Neural progenitor cell (in vitro differentiated cells): ENCODE data around the gene VAV2.

ENCODE experiments used
- EZH2 ChIP-seq: fragments of 200-600 bp; sonication (generic); IDR thresholded peaks from 2 replicates; pipeline ENCODE4 v1.6.1; 2017; ENCODE audit warnings: antibody characterized with exemption, mild to moderate bottlenecking, moderate library complexity
- EZH2phosphoT487 ChIP-seq: fragments of 200-600 bp; sonication (generic); IDR thresholded peaks from 2 replicates; pipeline ENCODE4 v1.6.1; 2017; ENCODE audit warnings: antibody characterized with exemption
- TF ChIP-seq, protein P1 (sequence below): fragments of 200-600 bp; sonication (generic); IDR thresholded peaks from 2 replicates; pipeline ENCODE4 v1.5.1; 2017; ENCODE audit warnings: antibody characterized with exemption, mild to moderate bottlenecking

DNA sequence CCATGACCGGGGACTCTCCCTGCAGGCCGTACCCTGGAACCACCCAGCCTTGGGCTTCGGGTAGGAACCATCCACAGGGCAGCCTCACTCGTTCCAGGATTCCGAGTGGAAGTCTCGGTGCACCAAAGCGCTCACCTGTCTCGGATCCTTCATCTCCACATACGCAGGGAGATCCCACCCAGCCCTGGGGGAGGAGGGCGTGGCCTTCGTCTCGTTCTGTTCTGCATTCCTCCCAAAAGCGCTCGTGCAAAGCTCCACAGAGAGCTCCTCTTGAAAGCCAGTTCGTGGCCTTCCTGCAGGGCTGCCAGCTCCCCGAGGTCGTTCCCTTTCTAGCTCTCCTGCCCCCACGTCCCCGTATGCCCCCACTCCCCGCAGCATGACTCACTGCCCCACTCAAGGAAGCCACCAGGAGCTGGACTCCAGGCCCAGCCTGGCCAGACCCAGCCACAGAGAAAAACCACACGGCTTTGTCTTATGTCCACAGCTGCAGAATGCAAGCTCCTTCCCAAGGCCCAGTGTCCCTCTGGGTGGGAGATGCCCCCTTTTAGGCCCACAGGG lies 189.0 kb downstream of the VAV2 start:
- TF ChIP-seq, protein P1, sequence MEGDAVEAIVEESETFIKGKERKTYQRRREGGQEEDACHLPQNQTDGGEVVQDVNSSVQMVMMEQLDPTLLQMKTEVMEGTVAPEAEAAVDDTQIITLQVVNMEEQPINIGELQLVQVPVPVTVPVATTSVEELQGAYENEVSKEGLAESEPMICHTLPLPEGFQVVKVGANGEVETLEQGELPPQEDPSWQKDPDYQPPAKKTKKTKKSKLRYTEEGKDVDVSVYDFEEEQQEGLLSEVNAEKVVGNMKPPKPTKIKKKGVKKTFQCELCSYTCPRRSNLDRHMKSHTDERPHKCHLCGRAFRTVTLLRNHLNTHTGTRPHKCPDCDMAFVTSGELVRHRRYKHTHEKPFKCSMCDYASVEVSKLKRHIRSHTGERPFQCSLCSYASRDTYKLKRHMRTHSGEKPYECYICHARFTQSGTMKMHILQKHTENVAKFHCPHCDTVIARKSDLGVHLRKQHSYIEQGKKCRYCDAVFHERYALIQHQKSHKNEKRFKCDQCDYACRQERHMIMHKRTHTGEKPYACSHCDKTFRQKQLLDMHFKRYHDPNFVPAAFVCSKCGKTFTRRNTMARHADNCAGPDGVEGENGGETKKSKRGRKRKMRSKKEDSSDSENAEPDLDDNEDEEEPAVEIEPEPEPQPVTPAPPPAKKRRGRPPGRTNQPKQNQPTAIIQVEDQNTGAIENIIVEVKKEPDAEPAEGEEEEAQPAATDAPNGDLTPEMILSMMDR, result no peak
- no peak for TF ChIP-seq EZH2phosphoT487
- TF ChIP-seq EZH2, result no peak
